DND-41 (cell line): ENCODE data around the gene AARSD1.

Source experiments
- CTCF ChIP-seq: IDR thresholded peaks from 2 replicates; pipeline ENCODE4 v1.5.1; 2012; ENCODE audit warnings: borderline replicate concordance, low read length, moderate library complexity, mild to moderate bottlenecking; ENCODE audit not compliant: poor library complexity, severe bottlenecking; ENCODE audit errors: extremely low read depth
- EZH2 ChIP-seq: IDR thresholded peaks from 3 replicates; pipeline ENCODE4 v1.6.1; 2012; ENCODE audit warnings: borderline replicate concordance, low read depth, mild to moderate bottlenecking, moderate library complexity, low read length, inconsistent platforms; ENCODE audit not compliant: severe bottlenecking

DNA sequence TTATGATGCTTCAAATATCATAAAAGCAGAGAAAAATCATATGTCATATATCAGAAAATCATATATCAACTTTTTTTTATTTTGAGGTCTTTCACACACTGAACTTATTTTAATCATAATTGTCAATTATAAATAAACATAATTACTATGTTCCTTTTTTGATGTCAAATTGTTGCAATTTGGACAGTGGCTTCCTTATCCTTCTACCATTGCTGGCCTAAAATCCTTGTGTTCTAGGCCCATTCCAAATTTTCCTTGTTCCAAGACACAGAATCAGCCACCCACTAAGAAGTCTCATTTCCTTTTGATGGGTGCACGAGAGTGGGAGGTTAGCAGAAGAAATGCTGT lies 34.8 kb downstream of the AARSD1 start:
- no peak for TF ChIP-seq CTCF
- TF ChIP-seq EZH2 = no peak
